MM.1S (cell line): Measurements from ENCODE around the gene EPB41L2.

Experiments
- CTCF ChIP-seq: fragments of 300-600 bp; sonication (generic); IDR thresholded peaks from 2 replicates; pipeline ENCODE4 v1.5.1; 2016; ENCODE audit warnings: antibody characterized with exemption, low read length, mixed read lengths
- EZH2 ChIP-seq: fragments of 300-600 bp; sonication (generic); optimal IDR thresholded peaks from 2 replicates; pipeline ENCODE3; 2017; ENCODE audit warnings: low read depth, mild to moderate bottlenecking, antibody characterized with exemption, low read length, mixed read lengths
- EZH2phosphoT487 ChIP-seq: fragments of 300-600 bp; sonication (generic); IDR thresholded peaks from 2 replicates; pipeline ENCODE4 v1.6.1; 2018; ENCODE audit warnings: antibody characterized with exemption, low read length

- TF ChIP-seq CTCF (no peak), EZH2 (no peak), EZH2phosphoT487 (no peak)
Observed at GRCh38 chr6:131036601-131037000, 26.4 kb downstream of the EPB41L2 start.
